GM21381 (cell line): ENCODE results near the gene CCL28.

Experiments
- ATAC-seq: cut with Tn5 transposase; IDR thresholded peaks from one replicate; pipeline ENCODE4 v1.9.1; 2021; ENCODE audit warnings: mild to moderate bottlenecking, moderate library complexity; ENCODE audit not compliant: unreplicated experiment

Gene CCL28

GRCh38 chr5:43358726-43359125 is 53.5 kb downstream of the CCL28 start:
- ATAC-seq: no peak

- ATAC-seq: no peak
Measured at GRCh38 chr5:43358301-43358700, 53.9 kb downstream of the CCL28 start.

GRCh38 chr5:43357878-43358281 is 54.3 kb downstream of the CCL28 start:
- no peak for ATAC-seq

- no peak for ATAC-seq
Measured at GRCh38 chr5:43357067-43357466, 55.1 kb downstream of the CCL28 start.

GRCh38 chr5:43354774-43355173 is 57.4 kb downstream of the CCL28 start:
- no peak for ATAC-seq

GRCh38 chr5:43353668-43354067 is 58.5 kb downstream of the CCL28 start:
- ATAC-seq: no peak

GRCh38 chr5:43352915-43353314 is 59.3 kb downstream of the CCL28 start:
- no peak for ATAC-seq

- no peak for ATAC-seq
Measured at GRCh38 chr5:43352131-43352530, 60.1 kb downstream of the CCL28 start.

- no peak for ATAC-seq
Measured at GRCh38 chr5:43348861-43349363, 63.3 kb downstream of the CCL28 start.

GRCh38 chr5:43348207-43348606 is 64.0 kb downstream of the CCL28 start:
- ATAC-seq: no peak

- no peak for ATAC-seq
Measured at GRCh38 chr5:43338862-43339261, 73.3 kb downstream of the CCL28 start.

GRCh38 chr5:43336159-43336558 is 76.0 kb downstream of the CCL28 start:
- no peak for ATAC-seq

- ATAC-seq: no peak
Measured at GRCh38 chr5:43335681-43336080, 76.5 kb downstream of the CCL28 start.

- no peak for ATAC-seq
Measured at GRCh38 chr5:43332401-43332800, 79.8 kb downstream of the CCL28 start.
